Measurements from ENCODE around the gene CUL1.
A peak's percentile ranks its signal among the peaks of the same experiment; 100 is the strongest.

CUL1 gene

DNA sequence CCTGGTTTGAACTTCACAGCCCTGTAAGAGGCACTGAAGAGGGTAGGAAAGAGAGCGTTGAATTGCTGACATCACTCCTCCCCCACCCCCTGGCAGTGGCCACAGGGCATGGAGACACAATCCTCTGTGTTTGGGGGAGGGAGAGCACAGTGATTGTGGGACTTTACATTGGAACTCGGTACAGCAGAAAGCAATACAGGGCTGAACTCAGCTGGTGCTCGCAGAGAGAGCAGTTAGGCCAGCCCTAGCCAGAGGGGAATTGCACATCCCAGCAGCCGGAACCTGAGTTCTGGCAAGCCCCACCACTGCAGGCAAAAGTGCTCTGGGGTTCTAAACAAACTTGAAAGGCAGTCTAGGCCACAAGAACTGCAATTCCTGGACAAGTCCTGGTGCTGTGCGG is 24.0 kb upstream of the CUL1 start:
- DNase-seq, result no peak
- no peaks in the 10 kb centered on the region for H3K36me3 Mint-ChIP-seq (ENCODE audit: low read depth)
- H3K9me3 Mint-ChIP-seq, result peaks cover 23% of the 10 kb centered on the region
- peaks cover 3% of the 10 kb centered on the region for H3K27me3 Mint-ChIP-seq (ENCODE audit: low read depth, poor library complexity)
- H3K4me3 Mint-ChIP-seq, result no peak overlapping the region
- H3K4me1 Mint-ChIP-seq, result peaks cover 6% of the 10 kb centered on the region
- no peak overlapping the region for H3K27ac Mint-ChIP-seq
- TF ChIP-seq, protein P1, sequence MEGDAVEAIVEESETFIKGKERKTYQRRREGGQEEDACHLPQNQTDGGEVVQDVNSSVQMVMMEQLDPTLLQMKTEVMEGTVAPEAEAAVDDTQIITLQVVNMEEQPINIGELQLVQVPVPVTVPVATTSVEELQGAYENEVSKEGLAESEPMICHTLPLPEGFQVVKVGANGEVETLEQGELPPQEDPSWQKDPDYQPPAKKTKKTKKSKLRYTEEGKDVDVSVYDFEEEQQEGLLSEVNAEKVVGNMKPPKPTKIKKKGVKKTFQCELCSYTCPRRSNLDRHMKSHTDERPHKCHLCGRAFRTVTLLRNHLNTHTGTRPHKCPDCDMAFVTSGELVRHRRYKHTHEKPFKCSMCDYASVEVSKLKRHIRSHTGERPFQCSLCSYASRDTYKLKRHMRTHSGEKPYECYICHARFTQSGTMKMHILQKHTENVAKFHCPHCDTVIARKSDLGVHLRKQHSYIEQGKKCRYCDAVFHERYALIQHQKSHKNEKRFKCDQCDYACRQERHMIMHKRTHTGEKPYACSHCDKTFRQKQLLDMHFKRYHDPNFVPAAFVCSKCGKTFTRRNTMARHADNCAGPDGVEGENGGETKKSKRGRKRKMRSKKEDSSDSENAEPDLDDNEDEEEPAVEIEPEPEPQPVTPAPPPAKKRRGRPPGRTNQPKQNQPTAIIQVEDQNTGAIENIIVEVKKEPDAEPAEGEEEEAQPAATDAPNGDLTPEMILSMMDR (IDR thresholded peaks at IDR 0.05), result no peak

DNA sequence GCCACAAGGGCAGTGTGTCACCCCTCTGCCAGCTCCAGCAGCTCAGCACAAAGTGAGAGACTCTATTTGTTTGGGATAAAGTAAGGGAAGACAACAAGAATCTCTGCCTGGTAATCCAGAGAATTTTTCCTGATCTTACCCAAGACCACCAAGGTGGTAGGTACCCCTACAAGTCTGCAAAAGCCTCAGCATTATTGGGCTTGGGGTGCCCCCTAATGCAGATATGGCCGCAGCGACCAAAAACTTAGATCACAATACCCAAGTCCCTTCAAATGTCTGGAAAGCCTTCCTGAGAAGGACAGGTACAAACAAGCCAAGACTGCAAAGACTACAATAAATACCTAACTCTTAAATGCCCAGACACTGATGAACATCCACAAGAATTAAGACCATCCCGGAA is 22.4 kb upstream of the CUL1 start:
- TF ChIP-seq, protein P1 (IDR thresholded peaks at IDR 0.05), result no peak
- Mint-ChIP-seq H3K36me3 (ENCODE audit: low read depth) (peaks cover 3% of the 10 kb centered on the region), H3K9me3 (peaks cover 20% of the 10 kb centered on the region), H3K27me3 (ENCODE audit: low read depth, poor library complexity) (peaks cover 9% of the 10 kb centered on the region), H3K4me3 (no peak overlapping the region), H3K4me1 (no peaks in the 10 kb centered on the region), H3K27ac (no peak overlapping the region)
- DNase-seq, result no peak

DNA sequence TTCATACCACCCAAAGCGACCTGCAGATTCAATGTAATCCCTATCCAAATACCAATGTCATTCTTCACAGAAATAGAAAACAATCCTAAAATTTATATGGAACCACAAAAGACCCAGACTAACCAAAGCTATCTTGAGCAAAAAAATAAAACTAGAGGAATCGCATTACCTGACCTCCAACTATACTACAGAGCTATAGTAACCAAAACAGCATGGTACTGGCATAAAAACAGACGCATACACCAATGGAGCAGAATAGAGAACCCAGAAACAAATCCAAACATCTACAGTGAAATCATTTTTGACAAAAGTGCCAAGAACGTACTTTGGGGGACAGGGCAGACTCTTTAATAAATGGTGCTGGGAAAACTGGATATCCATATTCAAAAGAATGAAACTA is 16.9 kb upstream of the CUL1 start:
- TF ChIP-seq, protein P1 (IDR thresholded peaks at IDR 0.05), result no peak
- H3K9me3 Mint-ChIP-seq, result peaks cover 27% of the 10 kb centered on the region
- H3K27me3 Mint-ChIP-seq (ENCODE audit: low read depth, poor library complexity), result peaks cover 14% of the 10 kb centered on the region
- DNase-seq, result no peak
- no peak overlapping the region for H3K27ac Mint-ChIP-seq
- peaks cover 10% of the 10 kb centered on the region for H3K4me1 Mint-ChIP-seq
- peaks cover 3% of the 10 kb centered on the region for H3K36me3 Mint-ChIP-seq (ENCODE audit: low read depth)
- no peak overlapping the region for H3K4me3 Mint-ChIP-seq

DNA sequence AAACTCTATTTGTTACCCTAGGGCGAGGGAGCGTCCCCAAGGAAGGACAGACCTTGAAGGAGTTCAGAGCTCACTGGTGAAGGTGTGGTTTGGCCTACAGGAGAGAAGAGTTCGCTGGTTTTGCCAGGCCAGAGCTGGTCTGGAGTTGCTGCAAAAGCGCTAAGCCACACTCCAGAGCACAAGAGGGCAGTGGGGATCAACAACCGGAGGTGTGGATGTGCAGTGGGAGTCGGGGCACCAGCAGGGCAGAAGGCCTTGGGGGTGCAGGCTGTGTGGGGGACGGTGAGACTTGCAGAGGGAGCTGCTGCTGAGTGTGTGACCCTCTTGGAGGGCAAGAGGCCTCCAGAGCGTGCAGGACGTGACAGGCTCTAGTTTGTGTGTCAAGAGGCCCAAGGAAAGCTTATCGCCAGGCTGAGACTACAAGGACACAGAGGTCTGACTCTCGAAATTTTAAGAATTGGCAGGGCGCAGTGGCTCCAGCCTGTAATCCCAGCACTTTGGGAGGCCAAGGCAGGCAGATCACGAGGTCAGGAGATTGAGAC is 14.3 kb upstream of the CUL1 start:
- TF ChIP-seq, protein P1 (IDR thresholded peaks at IDR 0.05), result no peak
- Mint-ChIP-seq H3K4me3 (no peak overlapping the region), H3K9me3 (peaks cover 27% of the 10 kb centered on the region), H3K36me3 (ENCODE audit: low read depth) (peaks cover 3% of the 10 kb centered on the region), H3K27me3 (ENCODE audit: low read depth, poor library complexity) (peaks cover 14% of the 10 kb centered on the region), H3K27ac (no peak overlapping the region), H3K4me1 (peaks cover 10% of the 10 kb centered on the region)
- DNase-seq, result no peak

DNA sequence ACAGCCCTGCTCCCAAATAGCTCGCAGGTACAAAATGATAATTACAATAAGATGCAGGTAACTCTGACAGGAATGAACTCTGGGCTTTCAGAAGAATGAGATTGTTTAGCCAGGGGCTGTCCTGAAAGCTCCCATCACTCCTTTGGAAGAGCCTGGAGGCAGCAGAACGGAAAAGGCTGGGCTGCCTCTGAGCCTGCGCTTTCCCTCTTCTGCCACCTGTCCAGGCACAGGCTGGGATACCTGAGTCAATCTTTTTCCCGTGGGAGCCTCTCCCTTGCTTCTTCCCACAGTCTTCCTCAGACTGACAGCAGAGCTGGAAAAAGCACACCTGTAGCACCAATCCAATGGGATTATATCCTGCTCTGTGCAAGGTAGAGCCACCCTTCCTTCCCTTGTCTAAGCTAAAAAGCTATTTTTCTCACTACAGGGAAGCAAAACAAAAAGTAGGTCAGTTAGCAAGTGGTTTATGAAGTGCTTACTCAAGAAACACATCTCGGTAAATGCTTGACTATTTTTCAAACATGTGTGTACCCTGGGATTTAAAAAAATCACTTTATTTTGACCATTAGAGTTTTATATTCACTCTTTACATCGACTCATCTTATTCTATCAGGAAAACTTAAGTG is 12.3 kb upstream of the CUL1 start:
- peaks cover 10% of the 10 kb centered on the region for H3K4me1 Mint-ChIP-seq
- DNase-seq, result no peak

More for the DNA sequence above, 12.3 kb upstream of the CUL1 start:
- Mint-ChIP-seq H3K4me3 (no peak overlapping the region), H3K27me3 (ENCODE audit: low read depth, poor library complexity) (peaks cover 5% of the 10 kb centered on the region), H3K27ac (peak overlapping the region; percentile 57), H3K36me3 (ENCODE audit: low read depth) (no peaks in the 10 kb centered on the region), H3K9me3 (peaks cover 17% of the 10 kb centered on the region)
- TF ChIP-seq, protein P1 (IDR thresholded peaks at IDR 0.05), result no peak
